ENCODE measurements around the gene SLC38A3.

DNA sequence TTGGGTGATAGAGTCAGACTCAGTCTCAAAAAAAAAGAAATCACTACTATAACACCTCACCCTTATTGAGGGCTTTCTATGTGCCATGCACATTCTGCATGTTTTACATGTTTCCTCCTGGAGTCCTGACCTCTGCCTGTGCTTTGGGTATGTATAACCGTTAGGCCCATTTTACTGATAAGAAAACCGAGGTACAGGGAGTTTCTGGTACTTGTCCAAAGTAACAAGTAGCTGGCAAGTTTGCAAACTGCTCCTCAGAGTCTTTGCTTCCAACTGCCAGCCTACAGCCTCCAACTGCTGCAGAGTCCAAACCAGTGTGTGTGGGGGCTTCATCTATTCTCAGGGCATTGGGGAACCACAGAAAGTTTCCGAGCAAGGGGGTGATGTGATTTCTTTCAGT is 27.2 kb downstream of the SLC38A3 start:
- TF ChIP-seq SUZ12 (IDR thresholded peaks at IDR 0.05; ENCODE audit: extremely low read depth, insufficient read depth, insufficient read length) (no peak), YY1 (IDR thresholded peaks at IDR 0.05; ENCODE audit: insufficient read depth, insufficient read length) (no peak)

Data from NT2/D1 (cell line).